K562 (cell line): ENCODE data around the gene NFE2.

Experiments used
- XRCC4 ChIP-seq: IDR thresholded peaks from one replicate; pipeline ENCODE4 v1.6.1; 2011; ENCODE audit not compliant: insufficient read depth, insufficient read length; ENCODE audit errors: extremely low read depth
- ZBTB33 ChIP-seq: sonication (generic); formaldehyde crosslinking; IDR thresholded peaks from 2 replicates; pipeline ENCODE4 v1.8.1; 2023; ENCODE audit warnings: mild to moderate bottlenecking, missing genetic modification reagents
- ZC3H8 ChIP-seq: fragments of 450-650 bp; IDR thresholded peaks from 2 replicates; pipeline ENCODE4 v1.6.1; 2017
- ZNF318 ChIP-seq, 2 experiments: fragments of 450-650 bp; IDR thresholded peaks; 2 replicates each; pipeline ENCODE4 v1.6.1; 2016; ENCODE audit warnings: mild to moderate bottlenecking in 2 of 2, borderline replicate concordance in 1 of 2, low read depth in 1 of 2, moderate library complexity in 1 of 2

DNA sequence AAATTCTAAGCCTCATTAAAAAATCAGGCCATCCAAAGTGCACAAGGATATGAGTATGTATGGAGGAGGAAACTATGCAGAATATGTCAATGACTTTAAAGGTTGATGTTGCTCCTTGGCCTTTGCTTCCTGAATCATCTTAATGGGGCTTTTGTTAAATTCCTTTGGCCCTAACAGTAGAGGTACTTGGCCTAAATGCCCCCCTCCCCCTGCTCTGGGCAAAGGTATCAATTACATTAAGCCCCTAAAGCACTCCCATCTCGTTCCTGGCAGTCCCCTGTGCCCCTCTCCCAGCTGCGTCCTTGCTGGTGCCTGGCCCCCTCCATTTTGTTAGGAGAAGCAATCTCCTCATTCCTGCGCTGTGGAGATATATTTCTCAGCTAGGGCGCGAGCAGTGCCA, 28.9 kb upstream of the NFE2 start:
- TF ChIP-seq ZC3H8 (no peak), XRCC4 (no peak), ZBTB33 (CRISPR knock-in tag) (no peak), ZNF318 (IDR thresholded peaks at IDR 0.05; ENCODE audit: borderline replicate concordance in 1 of 2, low read depth in 1 of 2) (no peak)
